Neural cell (in vitro differentiated cells): ENCODE results near the gene OTOP2.

Source experiments
- EP300 ChIP-seq: fragments of 450-650 bp; conservative IDR thresholded peaks from 2 replicates; pipeline ENCODE4 v1.6.1; 2014; ENCODE audit warnings: antibody characterized with exemption, mild to moderate bottlenecking, moderate library complexity; ENCODE audit not compliant: poor library complexity, severe bottlenecking
- POLR2AphosphoS5 ChIP-seq: IDR thresholded peaks from 2 replicates; pipeline ENCODE4 v1.6.1; 2012
- TF ChIP-seq, protein P1 (sequence below): fragments of 450-650 bp; IDR thresholded peaks from 2 replicates; pipeline ENCODE4 v1.5.1; 2014; ENCODE audit warnings: antibody characterized with exemption, mild to moderate bottlenecking, moderate library complexity; ENCODE audit not compliant: poor library complexity, severe bottlenecking

GRCh38 chr17:74881073-74881472 lies 43.0 kb upstream of the OTOP2 start:
- TF ChIP-seq, protein P1, sequence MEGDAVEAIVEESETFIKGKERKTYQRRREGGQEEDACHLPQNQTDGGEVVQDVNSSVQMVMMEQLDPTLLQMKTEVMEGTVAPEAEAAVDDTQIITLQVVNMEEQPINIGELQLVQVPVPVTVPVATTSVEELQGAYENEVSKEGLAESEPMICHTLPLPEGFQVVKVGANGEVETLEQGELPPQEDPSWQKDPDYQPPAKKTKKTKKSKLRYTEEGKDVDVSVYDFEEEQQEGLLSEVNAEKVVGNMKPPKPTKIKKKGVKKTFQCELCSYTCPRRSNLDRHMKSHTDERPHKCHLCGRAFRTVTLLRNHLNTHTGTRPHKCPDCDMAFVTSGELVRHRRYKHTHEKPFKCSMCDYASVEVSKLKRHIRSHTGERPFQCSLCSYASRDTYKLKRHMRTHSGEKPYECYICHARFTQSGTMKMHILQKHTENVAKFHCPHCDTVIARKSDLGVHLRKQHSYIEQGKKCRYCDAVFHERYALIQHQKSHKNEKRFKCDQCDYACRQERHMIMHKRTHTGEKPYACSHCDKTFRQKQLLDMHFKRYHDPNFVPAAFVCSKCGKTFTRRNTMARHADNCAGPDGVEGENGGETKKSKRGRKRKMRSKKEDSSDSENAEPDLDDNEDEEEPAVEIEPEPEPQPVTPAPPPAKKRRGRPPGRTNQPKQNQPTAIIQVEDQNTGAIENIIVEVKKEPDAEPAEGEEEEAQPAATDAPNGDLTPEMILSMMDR, result no peak
- TF ChIP-seq POLR2AphosphoS5, result no peak
- TF ChIP-seq EP300, result no peak
